Hematopoietic multipotent progenitor cell treated with erythropoietin and hydrocortisone succinate and interleukin-3 and kit ligand, for 15 days (in vitro differentiated cells): ENCODE results near the gene KRT13.

Source experiments
- DNase-seq: peaks from one replicate; pipeline ENCODE4 v3.0.0-alpha.2; 2015; ENCODE audit warnings: low spot score

KRT13 gene

DNA sequence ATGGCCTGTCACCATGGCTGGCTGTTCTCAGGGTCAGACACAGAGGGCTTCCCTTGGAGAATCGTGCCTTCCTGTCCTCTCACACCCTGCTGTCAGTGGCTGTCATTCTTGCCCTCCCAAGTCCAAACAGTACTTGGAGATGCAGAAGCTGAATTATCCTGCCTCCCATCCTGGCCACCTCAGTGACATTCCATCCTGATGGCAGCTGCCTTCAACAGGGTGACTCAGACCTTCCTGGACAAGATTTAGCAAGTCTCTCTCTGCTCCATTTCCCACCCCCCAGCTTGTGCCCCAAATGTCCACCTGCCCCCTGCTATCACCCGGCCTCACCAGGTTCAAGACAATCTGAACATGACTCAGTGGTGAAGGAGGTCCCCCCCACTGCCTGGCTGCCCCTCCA lies 10.9 kb downstream of the KRT13 start:
- no peak for DNase-seq

DNA sequence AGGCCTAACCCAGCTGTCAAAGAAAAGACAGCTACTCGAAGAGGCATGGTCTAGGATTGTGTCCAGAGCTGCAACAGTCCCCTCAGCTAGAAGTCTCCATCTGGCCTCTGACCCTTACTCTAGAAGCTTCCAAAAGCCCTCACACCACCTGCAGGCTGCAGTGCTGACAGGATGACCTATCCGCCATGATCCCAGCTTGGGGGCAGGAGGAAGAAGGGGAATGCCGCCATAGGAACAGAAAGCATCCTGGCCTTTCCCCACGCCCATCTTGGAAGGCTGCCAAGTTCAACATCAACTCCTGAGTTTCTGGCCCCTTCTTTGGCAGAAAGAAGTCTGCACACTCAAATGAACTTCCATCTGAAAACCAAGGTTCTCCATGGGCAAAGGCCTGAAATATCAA lies 12.6 kb downstream of the KRT13 start:
- DNase-seq = no peak

GRCh38 chr17:41492351-41492750 lies 13.1 kb downstream of the KRT13 start:
- DNase-seq = no peak

DNA sequence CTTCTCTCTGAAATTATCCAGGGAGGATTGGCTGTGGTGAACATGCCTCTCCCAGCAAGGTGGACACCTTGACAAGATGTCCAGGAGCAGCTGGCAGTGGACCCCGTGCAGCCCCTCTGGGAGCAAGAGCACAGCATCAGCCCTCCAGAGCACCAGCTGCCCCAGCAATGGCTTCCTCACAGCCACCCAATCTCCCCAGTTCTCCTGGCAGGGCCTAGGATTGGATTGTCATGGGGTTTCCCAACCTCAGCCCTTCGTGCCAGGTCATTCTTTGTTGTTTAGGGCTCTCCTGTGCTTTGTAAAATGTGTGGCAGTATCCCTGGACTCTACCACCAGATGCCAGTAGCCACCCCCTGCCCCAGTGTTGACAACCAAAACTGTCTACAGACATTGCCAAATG lies 13.9 kb downstream of the KRT13 start:
- DNase-seq = no peak

DNA sequence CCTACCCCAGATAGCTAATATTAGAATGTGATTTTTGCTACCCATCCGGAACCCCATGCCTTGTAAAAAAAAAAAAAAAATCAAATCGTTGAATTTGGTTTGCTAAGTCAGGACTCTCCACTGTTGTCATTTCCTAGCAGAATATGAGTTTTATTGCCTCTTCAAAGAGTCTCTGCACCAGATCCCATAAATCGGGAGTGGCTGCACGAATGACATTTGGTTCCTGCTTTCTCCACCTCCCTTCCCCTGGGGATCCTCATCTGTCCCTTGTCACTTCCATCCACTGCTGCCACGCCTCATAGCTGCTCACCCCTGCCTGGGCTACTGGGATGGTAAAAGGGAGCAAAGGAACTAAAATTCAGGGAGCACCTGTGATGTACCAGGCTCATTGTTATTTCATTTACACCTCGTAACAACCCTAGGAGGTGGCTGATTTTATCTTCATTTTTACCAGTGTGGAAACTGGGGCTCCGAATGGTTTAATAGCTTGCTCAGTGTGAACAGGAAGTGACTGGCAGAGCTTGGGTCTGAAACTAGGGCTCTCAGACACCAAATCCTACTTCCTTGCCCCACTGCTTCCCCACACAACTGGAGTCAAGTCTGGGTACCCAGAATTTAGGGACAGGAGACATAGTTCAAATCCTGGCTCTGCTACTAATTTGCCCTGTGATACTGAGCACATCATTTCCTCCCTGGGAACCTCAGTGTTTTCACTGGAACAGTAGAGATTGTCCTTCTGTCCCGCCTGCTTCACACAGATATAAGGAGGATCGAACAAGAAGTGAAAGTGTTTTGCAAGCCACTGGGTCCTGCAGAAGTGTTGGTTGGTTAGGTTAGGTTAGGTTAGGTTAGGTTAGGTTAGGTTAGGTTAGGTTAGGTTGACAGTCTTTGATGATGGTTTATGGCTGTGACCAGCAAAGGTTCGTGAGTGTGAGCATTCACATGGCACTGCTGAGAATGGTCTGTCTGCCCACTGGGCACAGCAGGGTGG lies 15.1 kb downstream of the KRT13 start:
- no peak for DNase-seq

- DNase-seq = no peak
Observed at GRCh38 chr17:41489531-41489930, 15.9 kb downstream of the KRT13 start, which contains the start of gene KRT36. KRT36 (minus strand) TSS chr17:41489910; CDS start chr17:41489864, 46 bp downstream.

DNA sequence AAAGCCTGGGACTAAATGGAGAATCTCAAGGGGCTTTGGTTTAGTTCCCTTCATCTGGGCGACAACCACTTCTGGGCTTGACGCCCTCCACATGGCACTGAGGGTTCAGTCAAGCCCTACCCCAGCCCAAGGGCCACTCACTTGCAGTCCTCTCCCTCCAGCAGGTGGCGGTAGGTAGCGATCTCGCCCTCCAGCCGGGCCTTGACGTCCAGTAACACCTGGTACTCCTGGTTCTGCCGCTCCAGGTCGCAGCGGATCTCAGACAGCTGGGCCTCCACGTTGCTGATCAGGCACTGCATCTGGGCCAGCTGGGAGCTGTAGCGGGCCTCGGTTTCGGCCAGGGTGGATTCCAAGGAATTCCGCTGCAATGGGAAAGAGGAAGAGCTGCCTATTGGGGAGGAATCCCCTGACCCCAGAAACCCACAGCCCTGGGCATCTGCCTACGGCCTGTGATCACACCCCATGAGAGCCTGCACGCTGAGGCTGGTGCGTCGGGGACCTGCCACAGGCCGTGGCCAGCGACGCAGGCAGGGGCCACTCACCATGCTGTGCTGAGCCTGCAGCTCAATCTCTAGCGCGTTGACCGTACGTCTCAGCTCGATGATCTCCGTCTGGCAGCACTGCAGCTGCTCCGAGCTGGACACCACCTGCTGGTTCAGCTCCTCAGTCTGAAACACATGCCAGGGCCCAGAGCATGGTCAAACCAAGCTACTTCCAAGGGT lies 18.4 kb downstream of the KRT13 start:
- peak; percentile 65 for DNase-seq

- DNase-seq = no peak
Observed at GRCh38 chr17:41486316-41486715, 19.1 kb downstream of the KRT13 start.

DNA sequence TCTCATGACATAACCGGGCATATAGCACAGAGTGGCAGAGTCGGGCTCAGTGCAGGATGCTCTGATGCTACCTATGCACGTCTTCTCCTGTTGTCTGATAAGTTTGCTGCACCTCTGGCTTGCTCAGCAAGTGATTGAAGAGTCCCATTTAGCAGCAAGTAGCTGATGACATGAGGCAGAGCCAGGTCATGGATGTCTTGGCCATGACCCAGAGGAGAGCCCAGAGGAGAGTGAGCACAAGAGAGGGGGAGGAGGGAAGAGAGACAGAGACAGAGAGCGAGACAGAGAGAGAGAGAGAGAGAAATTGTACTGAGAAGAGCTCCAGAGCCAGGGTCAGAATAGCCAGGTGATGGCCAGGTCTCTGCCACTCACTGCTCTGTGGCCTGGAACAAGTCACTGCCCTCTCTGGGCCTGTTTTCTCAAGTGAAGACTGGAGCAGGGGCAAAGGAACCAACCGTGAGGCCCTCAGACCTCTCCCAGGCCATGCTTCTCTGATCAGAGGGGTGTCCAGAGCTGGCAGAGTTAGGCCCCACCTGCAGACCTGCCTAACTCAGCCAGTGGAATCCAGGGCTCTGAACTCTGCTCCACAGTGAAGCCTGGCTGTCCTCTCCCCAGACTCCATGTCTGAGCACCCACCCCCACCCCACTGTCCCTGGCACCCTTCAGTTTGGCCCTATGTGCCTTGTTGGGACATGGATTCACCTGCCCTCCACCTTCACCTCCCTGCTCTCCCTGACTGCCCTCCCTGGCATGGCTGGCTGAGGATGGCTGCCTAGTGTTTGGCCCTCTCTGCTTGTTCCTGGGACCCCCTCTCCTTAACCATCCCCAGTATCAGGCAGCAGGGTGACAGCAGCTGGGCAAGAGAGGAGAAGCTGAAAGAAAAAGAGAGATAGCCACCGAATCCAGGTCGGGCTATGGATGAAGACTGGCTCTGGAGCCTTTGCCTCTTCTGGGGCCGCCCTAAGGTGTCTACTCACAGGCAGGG lies 20.2 kb downstream of the KRT13 start:
- no peak for DNase-seq

- no peak for DNase-seq
Observed at GRCh38 chr17:41483991-41484826, 21.2 kb downstream of the KRT13 start.

- no peak for DNase-seq
Observed at GRCh38 chr17:41483531-41483930, 21.9 kb downstream of the KRT13 start.

DNA sequence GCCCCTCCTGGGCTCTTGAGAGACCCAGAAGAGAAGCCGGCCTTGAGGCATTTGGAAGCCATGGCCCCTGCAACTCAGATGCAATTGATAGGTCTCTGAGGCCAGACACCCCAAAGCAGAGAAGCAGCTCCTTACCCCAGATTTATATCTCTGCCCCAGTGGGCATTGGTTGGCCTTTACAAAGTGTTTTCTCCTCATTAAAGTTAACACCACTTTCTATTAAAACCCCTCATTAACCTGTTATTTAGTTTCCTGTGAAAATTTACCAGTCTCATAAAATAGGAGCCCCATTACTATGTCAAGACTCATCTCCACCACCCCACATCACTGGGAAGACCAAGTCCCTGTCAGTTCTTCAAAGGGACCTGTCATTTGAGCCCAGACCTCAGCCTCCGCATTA lies 24.4 kb downstream of the KRT13 start, which contains the start of gene KRT35:
KRT35 (minus strand) TSS at position 116 of the 400 bp plus-strand sequence; CDS start at position 62, 54 bp downstream.
- DNase-seq = no peak

GRCh38 chr17:41480581-41480980 lies 24.8 kb downstream of the KRT13 start:
- DNase-seq = no peak

GRCh38 chr17:41480136-41480535 lies 25.3 kb downstream of the KRT13 start:
- DNase-seq = no peak

- no peak for DNase-seq
Observed at GRCh38 chr17:41478237-41478636, 27.2 kb downstream of the KRT13 start.

DNA sequence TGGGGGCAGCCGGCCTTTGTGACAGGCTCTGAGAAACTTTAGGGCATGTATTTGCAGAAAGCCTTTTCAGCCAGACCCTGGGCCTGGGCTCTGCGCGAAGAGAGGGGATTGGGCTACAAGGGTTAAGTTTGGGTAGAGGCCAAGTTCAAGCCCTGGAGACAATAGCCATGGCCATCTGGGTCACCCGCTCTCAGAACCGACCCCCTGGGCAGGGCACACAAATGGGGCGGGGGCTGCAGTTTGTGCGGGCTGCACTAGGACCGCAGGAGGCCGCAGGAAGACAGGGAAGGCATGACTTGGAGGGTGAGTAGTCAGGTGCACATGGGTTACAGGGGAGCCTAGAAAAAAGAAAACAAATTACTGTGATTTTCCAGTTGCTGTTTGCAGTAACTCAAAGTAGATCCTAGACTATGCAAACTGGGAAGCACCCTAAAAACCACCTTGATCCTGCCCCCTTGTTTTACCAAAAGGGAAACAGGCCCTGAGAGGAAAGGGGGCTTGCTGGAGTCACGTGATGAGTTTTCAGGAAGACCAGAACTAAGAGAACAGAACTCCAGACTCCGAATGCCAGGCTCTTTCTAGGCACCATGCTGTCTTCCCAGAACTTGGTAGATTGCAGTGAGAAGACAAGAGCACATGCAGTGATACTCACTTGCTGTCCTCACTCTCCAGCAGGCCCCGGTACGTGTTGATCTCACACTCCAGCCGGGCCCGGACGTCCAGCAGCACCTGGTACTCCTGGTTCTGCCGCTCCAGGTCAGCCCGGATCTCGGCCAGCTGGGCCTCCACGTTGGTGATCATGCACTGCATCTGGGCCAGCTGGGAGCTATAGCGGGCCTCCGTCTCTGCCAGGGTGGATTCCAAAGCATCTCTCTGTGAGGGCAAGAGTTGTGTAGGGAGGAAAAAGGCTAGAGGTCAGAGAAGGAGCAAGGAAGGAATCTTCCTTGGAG lies 28.3 kb downstream of the KRT13 start:
- DNase-seq = no peak

- DNase-seq = no peak
Observed at GRCh38 chr17:41475421-41475820, 30.0 kb downstream of the KRT13 start.

- DNase-seq = no peak
Observed at GRCh38 chr17:41474863-41475262, 30.5 kb downstream of the KRT13 start.

DNA sequence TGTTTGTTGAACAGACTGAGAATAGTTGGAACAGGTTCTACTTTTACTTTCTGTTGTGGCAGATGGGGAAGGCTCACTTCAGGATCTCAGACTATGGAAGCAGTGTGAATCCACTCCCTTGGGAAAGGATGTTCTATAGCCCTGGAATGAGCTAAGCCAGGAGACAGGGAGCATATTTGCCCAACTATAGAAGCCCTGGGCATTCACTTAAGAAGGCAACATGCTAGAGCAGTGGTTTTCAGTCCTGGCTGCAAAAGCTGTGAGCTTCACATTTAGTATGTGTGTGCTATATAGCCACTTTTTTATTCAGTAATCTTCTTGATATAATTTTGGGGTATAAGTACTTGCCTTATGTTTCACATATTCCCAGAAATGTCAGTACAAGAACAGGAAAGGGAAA lies 37.1 kb downstream of the KRT13 start:
- DNase-seq = no peak

DNA sequence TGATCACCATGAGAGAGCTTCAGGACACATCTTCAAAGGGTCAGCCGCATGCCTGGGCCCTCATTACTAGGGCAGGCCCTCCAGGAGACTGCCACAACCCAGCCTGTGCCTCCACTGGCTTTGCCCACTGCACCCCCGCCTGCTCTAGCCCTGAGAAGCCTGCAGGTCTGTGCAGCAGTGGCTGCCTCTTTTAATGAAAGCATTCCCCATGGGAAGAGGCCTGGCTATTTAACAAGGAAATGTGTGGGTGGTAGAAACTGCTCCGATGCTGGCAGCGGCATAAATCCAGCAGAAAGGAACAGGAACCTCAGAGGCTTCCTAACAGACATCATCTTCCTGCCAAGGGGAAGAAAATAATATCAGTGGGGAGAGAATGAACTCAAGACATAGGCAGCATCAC lies 37.9 kb downstream of the KRT13 start:
- DNase-seq = no peak
